Activated naive CD8-positive, alpha-beta T cell treated with anti-CD3 and anti-CD28 coated beads for 36 hours (primary cell): Measurements from ENCODE around the gene TRIOBP. TPM values are rescaled to one million over a fixed set of nuclear protein-coding genes. Genes with fewer than 3 reads are reported as not detected.
"Not testable (repeated sequence)": the region's sequence is repeated elsewhere in the genome, so short reads cannot be mapped to it uniquely, and the experiment has no call there.

Experiments
- DNase-seq: peaks from one replicate; pipeline ENCODE4 v3.0.0; 2021
- H3K27ac Mint-ChIP-seq: one replicate; pipeline ENCODE4 v1.8.0; 2022; ENCODE audit warnings: mild to moderate bottlenecking, moderate library complexity, mixed read lengths
- H3K27me3 Mint-ChIP-seq: one replicate; pipeline ENCODE4 v1.8.0; 2022; ENCODE audit warnings: mild to moderate bottlenecking, mixed read lengths
- H3K36me3 Mint-ChIP-seq: one replicate; pipeline ENCODE4 v1.8.0; 2021; ENCODE audit warnings: mild to moderate bottlenecking, mixed read lengths
- H3K4me1 Mint-ChIP-seq: one replicate; pipeline ENCODE4 v1.8.0; 2021; ENCODE audit warnings: mixed read lengths
- H3K4me3 Mint-ChIP-seq: one replicate; pipeline ENCODE4 v1.8.0; 2022; ENCODE audit warnings: mild to moderate bottlenecking, moderate library complexity, mixed read lengths
- H3K9me3 Mint-ChIP-seq: one replicate; pipeline ENCODE4 v1.8.0; 2022; ENCODE audit warnings: mixed read lengths
- total RNA-seq, 2 experiments: library from RNA; stranded (reverse); gene quantifications; one replicate each; pipeline ENCODE4 v1.2.3, GENCODE V29; 2021

Gene TRIOBP
- 10 to 100 TPM; 19.7 to 20.8 TPM for total RNA-seq

GRCh38 chr22:37696657-37697537, at the start of gene TRIOBP:
TSS of gene TRIOBP (plus strand) at chr22:37697048. CDS start at chr22:37701366, 4,318 bp downstream.
- no peaks in the 10 kb centered on the region for H3K27me3 Mint-ChIP-seq

GRCh38 chr22:37647317-37647716, 49.5 kb upstream of the TRIOBP start:
- Mint-ChIP-seq H3K9me3 (no peaks in the 10 kb centered on the region), H3K4me1 (peaks cover 15% of the 10 kb centered on the region), H3K4me3 (no peak overlapping the region), H3K27me3 (no peaks in the 10 kb centered on the region), H3K36me3 (peaks cover 29% of the 10 kb centered on the region), H3K27ac (no peak overlapping the region)
- DNase-seq = no peak

More at GRCh38 chr22:37696657-37697537, at the start of gene TRIOBP:
- H3K9me3 Mint-ChIP-seq = no peaks in the 10 kb centered on the region
- H3K4me3 Mint-ChIP-seq = peak within 1 kb of the TSS; percentile 75
- H3K4me1 Mint-ChIP-seq = peaks cover 12% of the 10 kb centered on the region
- H3K27ac Mint-ChIP-seq = no peak within 1 kb of the TSS
- peaks cover 13% of the 10 kb centered on the region for H3K36me3 Mint-ChIP-seq
- peak; percentile 94 for DNase-seq

GRCh38 chr22:37647928-37648327, 48.9 kb upstream of the TRIOBP start:
- Mint-ChIP-seq H3K27ac (no peak overlapping the region), H3K4me1 (peaks cover 12% of the 10 kb centered on the region), H3K36me3 (peaks cover 34% of the 10 kb centered on the region), H3K4me3 (no peak overlapping the region), H3K9me3 (no peaks in the 10 kb centered on the region), H3K27me3 (no peaks in the 10 kb centered on the region)
- no peak for DNase-seq

- peaks cover 4% of the 10 kb centered on the region for H3K4me1 Mint-ChIP-seq
- no peak overlapping the region for H3K4me3 Mint-ChIP-seq
- H3K27ac Mint-ChIP-seq = no peak overlapping the region
- H3K36me3 Mint-ChIP-seq = peaks cover 21% of the 10 kb centered on the region
- DNase-seq = no peak
- H3K9me3 Mint-ChIP-seq = no peaks in the 10 kb centered on the region
- no peaks in the 10 kb centered on the region for H3K27me3 Mint-ChIP-seq
These were observed 46.2 kb upstream of the TRIOBP start for GRCh38 chr22:37650463-37651136.

- no peak for DNase-seq
- Mint-ChIP-seq H3K27me3 (no peaks in the 10 kb centered on the region), H3K27ac (no peak overlapping the region), H3K4me1 (peaks cover 10% of the 10 kb centered on the region), H3K4me3 (no peak overlapping the region), H3K36me3 (peaks cover 17% of the 10 kb centered on the region), H3K9me3 (no peaks in the 10 kb centered on the region)
These were observed 42.1 kb upstream of the TRIOBP start for GRCh38 chr22:37654563-37655251.

GRCh38 chr22:37655252-37655563, 41.6 kb upstream of the TRIOBP start:
- H3K9me3 Mint-ChIP-seq = no peaks in the 10 kb centered on the region
- DNase-seq = no peak

GRCh38 chr22:37656583-37656982, 40.3 kb upstream of the TRIOBP start:
- not testable (repeated sequence) for H3K27me3 Mint-ChIP-seq, H3K27ac Mint-ChIP-seq, H3K9me3 Mint-ChIP-seq, H3K4me3 Mint-ChIP-seq, DNase-seq
- Mint-ChIP-seq H3K4me1 (peaks cover 27% of the 10 kb centered on the region), H3K36me3 (peaks cover 14% of the 10 kb centered on the region)

More at GRCh38 chr22:37655252-37655563, 41.6 kb upstream of the TRIOBP start:
- Mint-ChIP-seq H3K4me1 (peaks cover 13% of the 10 kb centered on the region), H3K36me3 (peaks cover 17% of the 10 kb centered on the region), H3K4me3 (no peak overlapping the region), H3K27ac (no peak overlapping the region), H3K27me3 (no peaks in the 10 kb centered on the region)

GRCh38 chr22:37657590-37658132, 39.2 kb upstream of the TRIOBP start:
- H3K4me1 Mint-ChIP-seq = peaks cover 32% of the 10 kb centered on the region
- H3K4me3 Mint-ChIP-seq = peak overlapping the region; percentile 83
- peaks cover 6% of the 10 kb centered on the region for H3K36me3 Mint-ChIP-seq
- H3K9me3 Mint-ChIP-seq = no peaks in the 10 kb centered on the region
- DNase-seq = no peak
- H3K27ac Mint-ChIP-seq = peak overlapping the region; percentile 91
- no peaks in the 10 kb centered on the region for H3K27me3 Mint-ChIP-seq

- no peaks in the 10 kb centered on the region for H3K9me3 Mint-ChIP-seq
- H3K4me3 Mint-ChIP-seq = peak within 1 kb of the TSS; percentile 90
- DNase-seq = peak; percentile 99
- peaks cover 32% of the 10 kb centered on the region for H3K4me1 Mint-ChIP-seq
- peaks cover 3% of the 10 kb centered on the region for H3K36me3 Mint-ChIP-seq
- no peaks in the 10 kb centered on the region for H3K27me3 Mint-ChIP-seq
- H3K27ac Mint-ChIP-seq = peak within 1 kb of the TSS; percentile 91
These were observed 38.4 kb upstream of the TRIOBP start, which contains the start of gene PDXP for GRCh38 chr22:37658133-37659065. TSS of gene PDXP (plus strand) at chr22:37658723. CDS start at chr22:37658783, 60 bp downstream.

GRCh38 chr22:37659066-37659896, 37.6 kb upstream of the TRIOBP start:
- Mint-ChIP-seq H3K4me3 (peak overlapping the region; percentile 90), H3K36me3 (peaks cover 3% of the 10 kb centered on the region), H3K4me1 (peaks cover 32% of the 10 kb centered on the region), H3K27me3 (no peaks in the 10 kb centered on the region), H3K27ac (peak overlapping the region; percentile 72), H3K9me3 (no peaks in the 10 kb centered on the region)
- no peak for DNase-seq

- no peaks in the 10 kb centered on the region for H3K9me3 Mint-ChIP-seq
- peaks cover 32% of the 10 kb centered on the region for H3K4me1 Mint-ChIP-seq
- peak overlapping the region; percentile 90 for H3K4me3 Mint-ChIP-seq
- no peaks in the 10 kb centered on the region for H3K27me3 Mint-ChIP-seq
- DNase-seq = no peak
- H3K36me3 Mint-ChIP-seq = peaks cover 2% of the 10 kb centered on the region
- H3K27ac Mint-ChIP-seq = no peak overlapping the region
These were observed 36.7 kb upstream of the TRIOBP start for GRCh38 chr22:37659897-37660708.

GRCh38 chr22:37660709-37661045, 36.2 kb upstream of the TRIOBP start:
- no peaks in the 10 kb centered on the region for H3K27me3 Mint-ChIP-seq
- H3K4me1 Mint-ChIP-seq = peaks cover 32% of the 10 kb centered on the region
- no peaks in the 10 kb centered on the region for H3K9me3 Mint-ChIP-seq
- H3K4me3 Mint-ChIP-seq = peak overlapping the region; percentile 90
- DNase-seq = no peak
- no peak overlapping the region for H3K27ac Mint-ChIP-seq
- H3K36me3 Mint-ChIP-seq = peaks cover 2% of the 10 kb centered on the region
